Stimulated activated CD4-positive, alpha-beta T cell treated with anti-CD3 and anti-CD28 coated beads, Interleukin-1b, Interleukin-23, amount 100 ng/mL, for 48 hours (primary cell): ENCODE measurements around the gene GNPTG.

Experiments used
- DNase-seq: peaks from one replicate; pipeline ENCODE4 v3.0.0-alpha.2; 2020

GNPTG gene

GRCh38 chr16:1375741-1376410 is 24.1 kb downstream of the GNPTG start:
- DNase-seq: no peak

GRCh38 chr16:1377406-1378010 is 25.8 kb downstream of the GNPTG start:
- DNase-seq: no peak

GRCh38 chr16:1378087-1378803 is 26.5 kb downstream of the GNPTG start:
- no peak for DNase-seq

- DNase-seq: peak; percentile 72
Observed at GRCh38 chr16:1378804-1379303, 27.1 kb downstream of the GNPTG start.

- peak; percentile 66 for DNase-seq
Observed at GRCh38 chr16:1379304-1380076, 27.8 kb downstream of the GNPTG start.

GRCh38 chr16:1380195-1380594 is 28.5 kb downstream of the GNPTG start:
- no peak for DNase-seq

GRCh38 chr16:1381612-1382406 is 30.1 kb downstream of the GNPTG start:
- DNase-seq: no peak

GRCh38 chr16:1383556-1383955 is 31.8 kb downstream of the GNPTG start:
- no peak for DNase-seq

- DNase-seq: no peak
Observed at GRCh38 chr16:1385232-1385631, 33.5 kb downstream of the GNPTG start.

- no peak for DNase-seq
Observed at GRCh38 chr16:1387331-1387730, 35.6 kb downstream of the GNPTG start.

GRCh38 chr16:1389762-1390161 is 38.0 kb downstream of the GNPTG start:
- DNase-seq: no peak

GRCh38 chr16:1390239-1390779 is 38.6 kb downstream of the GNPTG start:
- DNase-seq: no peak

- DNase-seq: no peak
Observed at GRCh38 chr16:1392826-1393225, 41.1 kb downstream of the GNPTG start.

- no peak for DNase-seq
Observed at GRCh38 chr16:1393613-1394176, 42.0 kb downstream of the GNPTG start.

GRCh38 chr16:1394367-1394951 is 42.7 kb downstream of the GNPTG start:
- no peak for DNase-seq

GRCh38 chr16:1395444-1396031 is 43.8 kb downstream of the GNPTG start:
- DNase-seq: no peak

- no peak for DNase-seq
Observed at GRCh38 chr16:1397779-1398178, 46.0 kb downstream of the GNPTG start.

- no peak for DNase-seq
Observed at GRCh38 chr16:1398351-1398750, 46.6 kb downstream of the GNPTG start.

- DNase-seq: no peak
Observed at GRCh38 chr16:1398826-1399581, 47.3 kb downstream of the GNPTG start.
